ENCODE results near the gene ASIC2.

ASIC2 gene

DNA sequence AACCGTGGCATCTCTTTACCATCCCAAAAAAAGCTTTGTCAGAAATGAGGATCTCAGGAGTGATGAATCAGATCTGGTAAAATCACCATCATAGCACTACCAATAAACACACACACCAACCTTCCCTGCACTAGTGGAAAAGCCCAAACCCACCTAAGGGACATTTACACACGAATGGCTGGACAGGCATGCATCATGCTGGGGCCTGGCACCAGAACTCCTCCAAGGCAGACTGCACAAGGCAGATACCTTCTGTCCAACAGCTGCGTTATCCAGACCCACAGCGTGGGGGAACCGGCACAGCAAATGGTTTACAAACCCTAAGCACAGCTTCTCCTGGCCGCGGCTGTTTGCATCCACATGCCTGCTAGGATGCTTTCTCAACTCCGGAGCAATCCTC is 2.8 kb downstream of the ASIC2 start:
- TF ChIP-seq, protein P1, sequence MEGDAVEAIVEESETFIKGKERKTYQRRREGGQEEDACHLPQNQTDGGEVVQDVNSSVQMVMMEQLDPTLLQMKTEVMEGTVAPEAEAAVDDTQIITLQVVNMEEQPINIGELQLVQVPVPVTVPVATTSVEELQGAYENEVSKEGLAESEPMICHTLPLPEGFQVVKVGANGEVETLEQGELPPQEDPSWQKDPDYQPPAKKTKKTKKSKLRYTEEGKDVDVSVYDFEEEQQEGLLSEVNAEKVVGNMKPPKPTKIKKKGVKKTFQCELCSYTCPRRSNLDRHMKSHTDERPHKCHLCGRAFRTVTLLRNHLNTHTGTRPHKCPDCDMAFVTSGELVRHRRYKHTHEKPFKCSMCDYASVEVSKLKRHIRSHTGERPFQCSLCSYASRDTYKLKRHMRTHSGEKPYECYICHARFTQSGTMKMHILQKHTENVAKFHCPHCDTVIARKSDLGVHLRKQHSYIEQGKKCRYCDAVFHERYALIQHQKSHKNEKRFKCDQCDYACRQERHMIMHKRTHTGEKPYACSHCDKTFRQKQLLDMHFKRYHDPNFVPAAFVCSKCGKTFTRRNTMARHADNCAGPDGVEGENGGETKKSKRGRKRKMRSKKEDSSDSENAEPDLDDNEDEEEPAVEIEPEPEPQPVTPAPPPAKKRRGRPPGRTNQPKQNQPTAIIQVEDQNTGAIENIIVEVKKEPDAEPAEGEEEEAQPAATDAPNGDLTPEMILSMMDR (IDR thresholded peaks at IDR 0.05; ENCODE audit: low read depth, low read length), result no peak
- H3K4me3 ChIP-seq (ENCODE audit: low read depth, low read length), result no peak overlapping the region

DNA sequence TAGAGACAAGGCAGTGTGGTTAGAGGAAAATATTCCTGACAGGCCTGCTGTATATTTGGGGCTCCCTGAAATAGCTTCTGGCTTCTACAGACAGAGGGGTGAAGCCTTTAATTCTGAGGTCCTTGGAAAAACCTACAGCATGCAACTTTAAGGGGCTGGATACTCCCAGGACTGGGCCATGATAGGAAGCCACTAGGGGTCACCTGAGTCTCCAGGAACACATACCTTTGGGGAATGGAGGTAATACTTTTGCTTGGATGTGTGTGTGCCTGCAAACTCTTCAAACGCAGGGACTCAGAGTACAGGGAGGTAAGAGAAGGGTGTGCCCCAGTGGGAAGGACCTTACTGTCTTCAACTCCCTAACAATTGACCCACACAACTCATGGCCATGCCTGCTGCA is 4.1 kb downstream of the ASIC2 start:
- no peak overlapping the region for H3K4me3 ChIP-seq (ENCODE audit: low read depth, low read length)
- TF ChIP-seq, protein P1 (IDR thresholded peaks at IDR 0.05; ENCODE audit: low read depth, low read length), result no peak

DNA sequence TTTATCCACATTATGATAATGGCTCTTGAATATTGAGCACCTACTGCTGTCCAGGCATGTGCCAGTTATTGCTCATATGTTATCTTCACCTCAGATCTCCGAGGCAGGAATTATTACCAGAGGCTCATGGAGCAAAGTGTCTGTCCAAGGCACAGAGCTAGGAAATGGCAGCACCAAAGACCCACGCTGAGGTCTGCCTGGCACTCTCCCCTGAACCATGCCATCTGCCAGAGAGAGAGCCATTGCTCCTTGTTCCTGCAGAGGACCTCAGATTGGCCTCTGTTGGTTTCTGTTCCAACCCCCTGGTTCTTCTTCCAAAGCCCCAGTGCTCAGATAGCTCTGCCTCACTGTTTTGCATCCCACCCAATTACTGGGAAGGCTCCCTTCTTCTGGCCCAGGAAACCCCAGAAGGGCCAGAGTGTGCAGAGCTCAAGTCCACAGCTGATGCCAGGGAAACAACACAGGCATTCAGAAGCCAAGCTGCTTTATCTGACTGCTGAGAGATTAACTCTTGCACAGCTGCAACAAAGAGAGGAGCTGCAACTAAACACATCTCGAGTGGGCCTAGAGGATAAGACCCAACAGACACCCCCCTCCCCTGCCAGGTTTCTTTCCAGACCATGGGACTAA is 5.9 kb downstream of the ASIC2 start:
- TF ChIP-seq, protein P1 (IDR thresholded peaks at IDR 0.05; ENCODE audit: low read depth, low read length), result no peak
- no peak overlapping the region for H3K4me3 ChIP-seq (ENCODE audit: low read depth, low read length)

DNA sequence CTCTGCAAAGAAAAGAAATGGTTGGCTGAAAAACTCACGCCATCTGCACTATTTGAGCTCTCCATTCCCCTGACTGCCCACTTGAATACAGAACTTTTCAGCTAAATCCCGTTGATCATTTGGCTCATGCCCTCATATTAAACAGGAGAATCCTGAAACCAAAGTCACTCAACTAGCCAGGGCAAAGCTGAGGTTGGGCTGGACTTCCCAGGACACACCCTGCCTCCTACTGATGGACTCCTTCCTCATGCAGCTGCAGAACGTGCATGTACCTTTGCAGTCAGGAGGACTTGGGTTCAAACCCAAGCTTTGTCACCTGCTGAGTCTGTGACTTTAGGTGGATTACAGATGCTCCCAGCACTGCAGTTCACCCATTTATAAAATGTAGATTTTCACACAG is 7.7 kb downstream of the ASIC2 start:
- no peak overlapping the region for H3K4me3 ChIP-seq (ENCODE audit: low read depth, low read length)
- TF ChIP-seq, protein P1 (IDR thresholded peaks at IDR 0.05; ENCODE audit: low read depth, low read length), result no peak

DNA sequence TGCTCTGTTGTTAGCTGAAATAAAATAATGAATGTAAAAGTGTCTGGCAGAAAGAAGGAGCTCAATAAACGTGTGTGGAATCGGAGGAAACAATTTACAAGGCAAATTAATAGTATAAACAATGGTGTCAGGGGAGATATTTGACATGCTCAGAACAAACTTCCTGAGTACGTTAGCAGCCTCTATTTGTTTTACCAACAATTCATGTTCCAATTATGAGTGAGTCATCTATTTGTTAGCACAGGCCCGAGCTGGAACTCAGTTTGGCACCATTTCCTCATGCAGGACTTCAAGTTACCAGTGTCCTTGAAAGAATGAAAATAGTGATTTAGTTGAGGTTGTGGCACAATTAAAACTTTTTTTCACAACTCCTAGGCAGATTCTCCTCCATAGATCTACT is 9.1 kb downstream of the ASIC2 start:
- TF ChIP-seq, protein P1 (IDR thresholded peaks at IDR 0.05; ENCODE audit: low read depth, low read length), result no peak
- no peak overlapping the region for H3K4me3 ChIP-seq (ENCODE audit: low read depth, low read length)

DNA sequence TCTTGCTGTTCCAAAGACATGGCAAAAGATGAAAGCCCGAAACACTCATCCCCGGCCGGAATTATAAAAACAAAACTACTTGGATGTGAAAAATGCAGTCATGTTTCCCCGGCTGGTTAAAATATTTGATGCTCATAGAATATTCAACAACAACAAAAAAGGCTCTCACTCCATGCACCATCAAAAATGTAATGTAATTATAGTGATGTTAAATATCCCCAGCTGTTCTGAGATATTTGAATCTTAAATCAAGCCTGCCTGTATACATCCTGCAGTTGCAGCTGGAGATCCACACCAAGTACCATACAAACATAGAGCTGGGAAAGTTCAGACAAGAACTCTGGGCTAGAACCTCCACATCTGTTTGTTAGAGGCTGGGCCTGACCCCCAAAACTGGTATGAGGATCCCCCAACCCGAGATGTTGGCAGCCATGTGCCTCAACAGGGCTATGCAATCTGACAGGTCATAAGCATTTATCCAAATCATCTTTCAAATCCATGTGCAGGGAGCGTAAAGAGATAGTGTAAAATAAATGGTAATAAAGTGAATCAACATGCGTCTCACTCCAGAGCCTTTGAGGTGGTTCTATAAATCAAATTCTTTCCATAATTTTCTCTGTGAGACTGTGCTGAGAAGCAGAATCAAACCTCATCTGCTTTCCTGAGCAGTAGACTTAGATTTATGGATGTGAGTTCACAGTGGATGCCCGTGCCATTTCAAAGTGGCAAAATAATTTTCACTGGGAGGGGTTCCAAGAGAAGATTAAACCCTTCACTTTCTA is 12.7 kb downstream of the ASIC2 start:
- TF ChIP-seq, protein P1 (IDR thresholded peaks at IDR 0.05; ENCODE audit: low read depth, low read length), result no peak
- H3K4me3 ChIP-seq (ENCODE audit: low read depth, low read length), result no peak overlapping the region

DNA sequence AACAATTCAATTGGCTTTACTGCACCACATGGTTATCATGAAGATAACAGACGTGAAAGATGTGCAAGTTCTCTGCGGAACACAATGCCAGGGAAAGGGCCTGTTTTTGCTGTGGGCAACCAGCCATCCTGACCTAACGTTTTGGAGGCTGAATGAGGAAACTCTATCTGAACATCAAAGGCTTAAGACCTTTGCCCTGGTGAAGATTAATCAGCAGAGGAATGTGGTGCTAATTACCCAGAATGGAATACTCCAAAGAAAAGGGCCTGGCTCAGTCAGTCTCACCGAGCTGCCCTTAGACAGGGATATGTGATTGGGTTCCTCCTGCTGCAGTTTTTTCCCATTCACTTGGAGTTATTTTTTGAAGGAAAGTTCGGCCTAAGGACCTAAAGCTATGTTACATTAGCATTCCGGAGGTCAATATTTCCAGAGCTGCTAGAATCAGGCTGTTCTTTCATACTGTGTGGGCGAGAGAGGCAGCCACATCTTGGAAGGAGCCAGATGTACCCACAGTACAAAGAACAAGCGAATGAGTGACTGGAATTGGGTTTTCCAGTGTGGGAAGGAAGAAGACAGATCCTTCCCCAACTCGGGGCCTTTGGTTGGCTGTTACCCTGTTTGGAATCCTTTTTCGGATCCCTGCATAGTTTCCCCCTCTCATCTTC is 15.5 kb downstream of the ASIC2 start:
- H3K4me3 ChIP-seq (ENCODE audit: low read depth, low read length), result no peak overlapping the region
- TF ChIP-seq, protein P1 (IDR thresholded peaks at IDR 0.05; ENCODE audit: low read depth, low read length), result no peak
